GM18526 (cell line): ENCODE results near the gene TNFRSF14.
A peak's percentile ranks its signal among the peaks of the same experiment; 100 is the strongest.

ENCODE experiments used
- POLR2A ChIP-seq: IDR thresholded peaks from 3 replicates; pipeline ENCODE4 v1.6.1; 2011; ENCODE audit not compliant: insufficient read length; ENCODE audit errors: extremely low read depth

The TNFRSF14 gene

DNA sequence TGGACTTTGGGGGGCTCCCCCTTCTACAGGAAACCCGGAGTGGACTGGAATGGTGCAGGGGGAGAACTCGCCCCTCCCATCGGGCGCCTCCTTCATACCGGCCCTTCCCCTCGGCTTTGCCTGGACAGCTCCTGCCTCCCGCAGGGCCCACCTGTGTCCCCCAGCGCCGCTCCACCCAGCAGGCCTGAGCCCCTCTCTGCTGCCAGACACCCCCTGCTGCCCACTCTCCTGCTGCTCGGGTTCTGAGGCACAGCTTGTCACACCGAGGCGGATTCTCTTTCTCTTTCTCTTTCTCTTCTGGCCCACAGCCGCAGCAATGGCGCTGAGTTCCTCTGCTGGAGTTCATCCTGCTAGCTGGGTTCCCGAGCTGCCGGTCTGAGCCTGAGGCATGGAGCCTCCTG lies at the start of gene TNFRSF14:
TNFRSF14 (plus strand) TSS at position 95 of the 401 bp plus-strand sequence; CDS start at position 389, 294 bp downstream.
- TF ChIP-seq POLR2A = peak; percentile 68

DNA sequence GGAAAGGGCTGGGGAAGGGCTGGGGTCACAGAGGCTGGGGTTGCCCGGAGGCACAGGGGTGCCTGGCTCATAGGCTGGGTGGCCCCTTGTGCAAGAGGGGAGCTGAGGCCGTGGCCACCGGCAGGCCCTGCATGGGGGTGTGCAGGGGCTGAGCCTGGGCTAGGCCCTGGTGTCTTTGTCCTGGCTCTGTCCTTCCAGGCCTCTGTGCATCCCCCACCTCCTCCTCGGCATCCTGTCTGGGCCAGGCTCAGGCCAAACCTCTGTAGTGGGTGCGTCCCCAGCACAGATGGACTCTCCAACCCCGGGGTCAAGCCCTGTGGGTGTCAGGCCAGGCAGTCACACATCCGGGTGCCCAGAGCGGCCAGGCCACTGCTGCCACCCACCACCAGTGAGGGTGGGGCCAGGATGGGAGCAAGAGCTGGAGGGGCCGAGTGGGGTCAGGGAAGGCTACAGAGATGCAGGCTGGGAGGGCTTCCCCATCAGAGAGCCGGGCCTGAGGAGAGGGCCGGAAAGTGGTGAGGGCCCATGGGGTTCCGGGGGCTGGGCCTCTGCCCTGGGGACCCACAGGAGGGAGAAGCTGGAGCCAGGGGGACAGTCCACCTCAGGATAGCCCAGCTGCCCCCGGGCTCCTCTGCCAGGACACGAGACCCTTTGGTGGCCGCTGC lies 49.1 kb upstream of the TNFRSF14 start:
- no peak for TF ChIP-seq POLR2A

DNA sequence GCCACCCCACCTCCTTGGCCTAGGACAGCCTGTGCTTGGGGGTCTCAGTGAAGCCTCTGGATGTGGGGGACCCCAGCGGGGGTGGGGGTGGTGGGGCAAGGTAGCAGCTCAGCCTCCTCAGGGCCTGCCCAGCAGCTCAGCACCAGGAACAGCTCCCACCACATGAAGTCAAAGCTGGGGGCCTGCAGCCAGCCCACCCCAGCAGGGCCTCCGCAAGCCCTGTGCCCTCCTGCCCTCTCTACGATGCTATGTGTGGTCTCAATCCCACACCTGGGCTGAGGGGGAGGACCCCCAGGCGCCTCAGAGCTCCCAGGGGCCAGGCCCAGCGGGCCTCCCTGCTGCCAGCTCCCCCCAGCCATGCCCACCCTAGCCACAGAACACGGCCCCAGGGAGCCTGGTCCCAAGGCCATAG lies 48.4 kb upstream of the TNFRSF14 start:
- no peak for TF ChIP-seq POLR2A

- no peak for TF ChIP-seq POLR2A
Measured at GRCh38 chr1:2508180-2508579, 48.0 kb upstream of the TNFRSF14 start.

- no peak for TF ChIP-seq POLR2A
Measured at GRCh38 chr1:2508751-2509150, 47.4 kb upstream of the TNFRSF14 start.

GRCh38 chr1:2509589-2509988 lies 46.6 kb upstream of the TNFRSF14 start:
- no peak for TF ChIP-seq POLR2A

- TF ChIP-seq POLR2A = no peak
Measured at GRCh38 chr1:2510366-2511155, 45.6 kb upstream of the TNFRSF14 start.

- TF ChIP-seq POLR2A = no peak
Measured at GRCh38 chr1:2512862-2513421, 43.2 kb upstream of the TNFRSF14 start.

DNA sequence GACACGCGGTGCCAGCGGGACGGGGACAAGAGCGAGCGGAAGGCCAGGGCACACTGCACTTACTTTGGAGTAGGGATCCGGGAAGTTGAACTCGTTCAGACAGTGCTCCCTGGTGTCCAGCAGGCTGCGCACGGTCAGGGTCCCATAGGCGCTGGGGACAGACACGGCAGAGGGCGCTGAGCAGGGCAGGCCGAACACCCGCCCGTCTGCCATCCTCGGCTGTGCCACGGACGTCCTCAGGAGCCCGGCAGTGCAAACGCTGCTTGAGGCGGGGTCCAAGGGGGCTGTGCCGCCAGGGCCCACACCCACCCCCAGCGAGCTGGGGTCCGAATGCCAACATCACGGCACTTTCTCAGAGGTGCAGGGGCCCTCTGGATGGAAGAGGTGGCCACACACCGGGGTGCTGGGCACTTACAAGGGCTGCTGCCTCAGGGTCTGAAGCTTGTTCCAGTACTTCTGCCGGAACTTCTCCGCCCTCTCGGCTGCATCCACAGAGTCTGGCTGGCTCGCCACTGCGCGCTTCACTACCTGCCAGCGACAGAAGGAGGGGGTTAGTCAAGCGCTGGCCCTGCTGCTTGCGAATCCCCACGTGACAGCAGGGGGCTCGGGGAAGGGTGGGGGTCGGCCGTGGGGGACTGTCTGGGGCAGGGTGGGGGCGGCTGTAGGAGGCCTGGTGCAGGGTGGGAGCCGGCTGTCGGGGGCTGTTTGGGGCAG lies 42.1 kb upstream of the TNFRSF14 start:
- TF ChIP-seq POLR2A = no peak

DNA sequence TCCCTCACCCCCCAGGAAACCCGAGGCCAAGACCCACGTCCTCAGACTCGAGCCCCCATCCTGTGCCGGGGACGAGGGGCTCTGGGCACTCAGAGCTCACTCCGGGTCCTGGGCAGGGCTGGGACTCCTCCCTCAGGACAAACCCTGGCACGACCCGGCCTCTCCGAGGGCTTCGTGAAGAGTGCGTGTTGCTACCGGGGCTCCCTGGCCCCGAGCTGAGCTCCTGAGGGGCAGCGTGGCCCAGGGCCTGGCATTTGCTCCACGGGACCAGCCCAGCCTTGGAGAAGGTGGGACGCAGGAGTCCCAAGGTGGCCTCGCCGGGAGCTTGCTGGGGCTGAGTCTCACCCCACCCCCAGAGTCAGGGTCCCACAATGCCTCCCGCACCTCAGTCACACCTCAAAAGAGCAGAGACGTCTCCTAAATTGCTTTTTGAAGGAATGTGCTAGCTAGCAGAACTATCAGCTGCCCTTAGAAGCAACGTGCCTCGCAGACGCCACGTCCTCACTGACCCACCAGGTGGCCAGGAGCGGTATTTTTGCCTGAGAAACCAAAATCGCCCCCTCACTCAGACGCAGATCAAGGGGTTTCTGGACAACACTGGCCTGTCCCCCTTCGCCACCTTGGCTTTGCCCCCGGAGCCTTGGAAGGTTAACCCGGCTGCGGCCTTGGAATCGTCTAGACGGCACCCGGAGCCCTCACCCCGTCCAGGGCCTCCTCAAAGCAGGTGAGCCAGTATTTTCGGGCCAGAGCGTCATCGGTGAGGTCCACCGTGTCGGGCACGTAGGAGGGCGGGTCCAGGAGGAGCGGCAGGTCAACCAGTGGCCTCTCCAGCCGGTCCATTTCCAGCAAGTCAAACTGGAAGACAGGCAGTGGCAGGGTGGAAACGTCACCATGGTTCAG lies 41.1 kb upstream of the TNFRSF14 start:
- TF ChIP-seq POLR2A = no peak

GRCh38 chr1:2515763-2516080 lies 40.4 kb upstream of the TNFRSF14 start:
- no peak for TF ChIP-seq POLR2A

DNA sequence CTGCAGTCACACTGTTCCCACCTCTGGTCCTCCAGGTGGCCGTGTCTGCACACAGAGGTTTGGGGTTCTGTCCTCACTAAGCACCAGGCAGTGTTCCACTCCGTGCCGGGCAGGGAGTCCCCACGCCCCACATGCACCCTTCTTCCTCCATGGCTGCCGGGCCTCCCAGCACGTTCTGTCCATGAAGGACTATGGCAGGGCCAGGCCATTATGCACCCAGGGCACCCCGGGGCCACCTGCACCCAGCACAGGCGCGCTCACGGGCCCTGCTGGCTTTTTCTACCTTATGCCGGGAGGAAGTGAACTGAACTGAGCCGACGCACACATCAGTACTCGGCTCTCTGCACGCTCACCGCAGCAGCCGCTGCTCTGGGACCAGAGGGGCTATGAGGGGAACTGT lies 40.0 kb upstream of the TNFRSF14 start:
- no peak for TF ChIP-seq POLR2A

- no peak for TF ChIP-seq POLR2A
Measured at GRCh38 chr1:2516946-2517345, 39.2 kb upstream of the TNFRSF14 start.

DNA sequence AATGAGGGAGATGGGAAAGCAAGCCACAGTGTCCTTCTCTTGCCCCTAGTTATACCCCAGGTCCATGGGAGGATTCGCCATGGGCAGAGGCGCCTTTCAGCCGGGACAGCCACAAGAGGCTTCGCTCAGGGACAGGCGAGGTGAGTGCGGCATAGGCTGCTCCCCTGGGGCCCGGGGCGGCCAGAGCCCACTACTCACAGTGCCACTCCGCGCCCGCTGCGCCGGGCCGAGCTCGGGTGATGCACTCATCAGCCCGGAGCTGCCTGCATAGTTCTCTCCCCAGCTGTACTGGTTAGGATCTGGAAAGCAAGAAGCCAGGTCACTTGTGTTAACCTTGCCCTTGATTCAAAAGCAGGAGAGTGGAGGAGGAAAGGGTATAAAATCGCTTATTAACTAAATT lies 38.2 kb upstream of the TNFRSF14 start:
- TF ChIP-seq POLR2A = no peak

DNA sequence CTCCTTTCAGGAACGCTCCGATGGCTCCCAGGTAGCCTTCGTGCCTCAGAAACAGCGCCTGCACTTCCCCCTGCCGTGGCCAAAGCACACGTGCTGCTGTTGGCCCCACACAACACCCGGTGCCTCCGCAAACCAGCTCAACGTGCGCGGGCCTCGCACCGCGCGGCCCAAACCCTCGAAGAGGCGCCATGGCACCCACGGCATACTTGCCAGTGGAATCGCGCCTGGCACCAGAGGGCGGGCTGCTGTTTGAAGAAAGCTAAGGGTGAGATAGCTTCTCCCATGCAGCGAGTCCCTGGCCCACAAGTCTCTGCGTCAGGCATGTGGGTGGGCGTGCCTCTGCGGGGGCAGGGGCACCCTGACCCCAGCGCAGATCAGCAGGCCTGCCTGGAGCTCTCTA lies 37.6 kb upstream of the TNFRSF14 start:
- no peak for TF ChIP-seq POLR2A
